Colonic mucosa (tissue), 4 donors: ENCODE data around the gene ASGR1. TPM values are rescaled to one million over a fixed set of nuclear protein-coding genes. Genes with fewer than 3 reads are reported as not detected.
"Not testable (repeated sequence)": the region's sequence is repeated elsewhere in the genome, so short reads cannot be mapped to it uniquely, and the experiment has no call there.

ENCODE experiments used
- DNase-seq: peaks from one replicate; pipeline ENCODE4 v3.0.0-alpha.2; 2020
- H3K27ac ChIP-seq: fragments of 200-600 bp; one replicate; pipeline ENCODE4 v1.8.0; 2021
- H3K27me3 ChIP-seq: fragments of 200-600 bp; one replicate; pipeline ENCODE4 v1.8.0; 2021
- H3K36me3 ChIP-seq: fragments of 200-600 bp; one replicate; pipeline ENCODE4 v1.8.0; 2021
- H3K4me1 ChIP-seq: fragments of 200-600 bp; one replicate; pipeline ENCODE4 v1.8.0; 2021; ENCODE audit warnings: mild to moderate bottlenecking
- H3K4me3 ChIP-seq: fragments of 200-600 bp; one replicate; pipeline ENCODE4 v1.8.0; 2021
- H3K9ac ChIP-seq, 2 donors: one replicate each; pipeline ENCODE4 v1.7.0; 2013; ENCODE audit warnings: control low read depth in 2 of 2, low read depth in 2 of 2, low read length in 2 of 2
- H3K9me3 ChIP-seq: fragments of 200-600 bp; one replicate; pipeline ENCODE4 v1.8.0; 2021
- intact Hi-C: fragments of 100-400 bp; cut with DNase I; formaldehyde crosslinking; loops from one replicate; pipeline ENCODE4 v1.14.1; 2022
- total RNA-seq, 2 donors: library from RNA; stranded (reverse); fragmentation: NEBNext Ultra II Directional in 1 of 2; extraction: Animal tissue kit (Norgen Biotek cat#: 25700) in 1 of 2; gene quantifications; one replicate each; pipeline ENCODE4 v1.2.1, GENCODE V29; 2021
- TF ChIP-seq, protein P1 (sequence below): fragments of 200-600 bp; IDR thresholded peaks from one replicate; pipeline ENCODE4 v1.8.0; 2022; ENCODE audit warnings: antibody characterized with exemption, mild to moderate bottlenecking
- donor health status: healthy.
- donor health status: DM: no; HTN: no; CAD: no.
- donor health status: DM: no; HTN: no; CAD: no.

Gene ASGR1
- total RNA-seq, 2 donors from 2014 or later = 0.47 to 1.1 TPM

DNA sequence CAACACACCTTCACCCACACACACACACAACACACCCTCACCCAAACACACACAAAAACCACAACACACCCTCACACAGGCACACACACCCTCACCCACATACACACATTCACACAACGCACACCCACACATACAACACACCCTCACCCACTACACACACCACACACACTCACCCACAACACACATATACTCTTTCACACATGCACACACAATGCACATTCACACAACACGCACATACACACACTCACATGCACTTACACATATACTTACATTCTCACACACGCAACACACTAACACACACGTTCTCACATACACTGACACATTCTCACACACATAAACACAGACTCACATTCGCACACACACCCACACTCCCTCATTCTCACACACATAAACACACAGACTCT, 3.8 kb downstream of the ASGR1 start:
- peaks cover 7% of the 10 kb centered on the region for H3K4me1 ChIP-seq
- no peak for DNase-seq
- H3K4me3 ChIP-seq = no peak overlapping the region
- no peak overlapping the region for H3K27ac ChIP-seq
- H3K27me3 ChIP-seq = no peaks in the 10 kb centered on the region
- TF ChIP-seq, protein P1, sequence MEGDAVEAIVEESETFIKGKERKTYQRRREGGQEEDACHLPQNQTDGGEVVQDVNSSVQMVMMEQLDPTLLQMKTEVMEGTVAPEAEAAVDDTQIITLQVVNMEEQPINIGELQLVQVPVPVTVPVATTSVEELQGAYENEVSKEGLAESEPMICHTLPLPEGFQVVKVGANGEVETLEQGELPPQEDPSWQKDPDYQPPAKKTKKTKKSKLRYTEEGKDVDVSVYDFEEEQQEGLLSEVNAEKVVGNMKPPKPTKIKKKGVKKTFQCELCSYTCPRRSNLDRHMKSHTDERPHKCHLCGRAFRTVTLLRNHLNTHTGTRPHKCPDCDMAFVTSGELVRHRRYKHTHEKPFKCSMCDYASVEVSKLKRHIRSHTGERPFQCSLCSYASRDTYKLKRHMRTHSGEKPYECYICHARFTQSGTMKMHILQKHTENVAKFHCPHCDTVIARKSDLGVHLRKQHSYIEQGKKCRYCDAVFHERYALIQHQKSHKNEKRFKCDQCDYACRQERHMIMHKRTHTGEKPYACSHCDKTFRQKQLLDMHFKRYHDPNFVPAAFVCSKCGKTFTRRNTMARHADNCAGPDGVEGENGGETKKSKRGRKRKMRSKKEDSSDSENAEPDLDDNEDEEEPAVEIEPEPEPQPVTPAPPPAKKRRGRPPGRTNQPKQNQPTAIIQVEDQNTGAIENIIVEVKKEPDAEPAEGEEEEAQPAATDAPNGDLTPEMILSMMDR = no peak
- H3K9me3 ChIP-seq = no peaks in the 10 kb centered on the region
- intact Hi-C loops = no loop called here
- no peak overlapping the region for H3K9ac ChIP-seq
- no peaks in the 10 kb centered on the region for H3K36me3 ChIP-seq

DNA sequence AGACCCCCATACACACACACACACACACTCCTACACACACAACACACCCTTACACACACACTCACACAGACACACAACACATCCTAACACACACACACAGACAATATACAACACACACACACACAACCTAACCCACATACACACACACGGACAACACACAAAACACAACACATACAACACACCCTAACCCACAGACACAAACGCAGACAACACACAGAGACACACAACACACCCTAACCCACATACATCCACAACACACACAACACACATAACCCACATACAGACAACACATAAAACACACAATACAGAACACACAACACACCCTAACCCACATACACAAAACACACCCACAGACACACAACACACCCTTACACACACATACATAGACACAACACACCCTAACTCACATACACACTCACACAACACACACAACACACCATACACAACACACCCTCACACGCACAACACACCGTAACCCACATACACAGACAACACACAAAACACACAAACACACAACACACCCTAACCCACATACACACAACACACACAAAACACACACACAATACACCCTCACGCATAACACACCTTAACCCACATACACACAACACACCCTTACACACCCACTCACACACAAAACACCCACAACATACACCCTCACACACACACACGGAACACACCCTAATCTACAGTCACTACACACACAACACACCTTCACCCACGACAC, 4.4 kb downstream of the ASGR1 start:
- TF ChIP-seq, protein P1 = no peak
- Histone ChIP-seq H3K4me3 (no peak overlapping the region), H3K27me3 (no peaks in the 10 kb centered on the region), H3K36me3 (no peaks in the 10 kb centered on the region), H3K4me1 (peaks cover 7% of the 10 kb centered on the region), H3K27ac (no peak overlapping the region), H3K9me3 (no peaks in the 10 kb centered on the region), H3K9ac (peak overlapping the region in 1 of 2 donors; percentile 26)
- intact Hi-C loops = no loop called here
- no peak for DNase-seq

DNA sequence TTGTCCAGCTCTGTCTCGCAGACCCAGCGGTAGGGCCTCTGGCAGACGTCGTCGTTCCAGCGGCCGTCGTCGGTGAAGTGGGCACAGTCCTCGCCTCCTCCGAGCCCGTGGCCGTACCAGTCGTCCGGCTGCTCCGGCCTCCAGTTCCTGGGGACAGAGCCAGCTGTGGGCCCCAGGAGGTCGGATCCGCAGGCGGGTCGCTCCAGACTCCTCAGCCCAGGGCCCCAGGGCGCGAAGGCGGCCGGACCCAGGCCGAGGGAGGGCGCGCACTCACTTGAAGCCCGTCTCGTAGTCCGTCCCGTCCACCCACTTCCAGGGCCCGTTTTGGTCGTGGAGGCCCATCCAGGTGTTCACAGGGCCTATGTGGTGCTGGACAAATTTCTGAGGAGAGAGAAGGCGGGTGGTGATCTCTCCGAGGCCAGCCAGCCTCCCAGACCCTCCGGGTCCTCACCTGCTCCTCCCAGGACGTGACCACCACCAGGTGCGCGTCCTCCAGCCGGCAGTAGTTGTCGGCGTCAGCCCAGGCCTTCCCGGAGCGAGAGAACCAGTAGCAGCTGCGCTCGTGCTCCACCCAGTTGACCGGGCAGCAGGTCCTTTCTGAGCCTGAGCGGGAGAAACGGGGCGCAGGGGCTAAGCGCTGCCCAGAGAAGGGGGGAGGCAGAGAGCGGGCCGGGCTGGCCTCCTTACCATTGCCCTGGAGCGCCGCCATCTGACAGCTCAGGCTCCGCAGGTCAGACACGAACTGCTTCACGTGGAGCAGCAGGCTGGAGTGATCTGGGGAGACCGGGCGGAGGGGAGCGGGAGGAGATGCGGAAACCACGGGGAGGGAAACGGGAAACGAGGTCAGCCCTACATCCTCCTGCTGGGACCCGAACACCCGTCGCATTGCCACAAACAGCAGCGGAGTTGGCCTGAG, 5.2 kb downstream of the ASGR1 start:
- no peak overlapping the region for H3K27ac ChIP-seq
- H3K4me3 ChIP-seq = peak overlapping the region; percentile 13
- intact Hi-C loops = no loop called here
- peaks cover 7% of the 10 kb centered on the region for H3K4me1 ChIP-seq
- H3K36me3 ChIP-seq = no peaks in the 10 kb centered on the region
- H3K27me3 ChIP-seq = no peaks in the 10 kb centered on the region
- DNase-seq = peak; percentile 57
- TF ChIP-seq, protein P1 = no peak
- peak overlapping the region in 1 of 2 donors; percentile 26 for H3K9ac ChIP-seq
- no peaks in the 10 kb centered on the region for H3K9me3 ChIP-seq

DNA sequence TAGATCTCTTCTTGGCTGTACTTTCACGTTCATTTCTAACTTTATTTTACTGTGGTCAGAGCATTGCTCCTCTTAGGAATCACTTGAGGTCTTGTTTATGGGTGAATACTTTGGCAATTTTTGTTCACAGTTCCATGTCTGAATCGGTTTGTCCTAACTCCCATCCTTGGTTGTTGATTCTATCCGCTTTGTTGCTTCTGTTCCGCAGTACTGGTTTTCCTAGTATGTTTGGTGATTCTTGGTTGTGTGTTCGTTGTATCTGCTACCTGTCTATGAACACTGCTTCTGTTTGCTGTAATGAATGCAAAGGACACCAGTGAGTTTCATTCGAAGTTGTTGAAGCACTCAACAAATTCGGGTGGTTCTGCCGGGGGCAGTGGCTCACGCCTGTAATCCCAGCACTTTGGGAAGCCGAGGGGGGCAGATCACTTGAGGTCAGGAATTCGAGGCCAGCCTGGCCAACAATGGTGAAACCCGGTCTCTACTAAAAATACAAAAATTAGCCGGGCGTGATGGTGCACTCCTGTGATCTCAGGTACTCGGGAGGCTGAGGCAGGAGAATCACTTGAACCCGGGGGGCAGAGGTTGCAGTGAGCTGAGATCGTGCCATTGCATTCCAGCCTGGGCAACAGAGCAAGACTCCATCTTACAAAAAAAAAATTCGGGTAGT, 6.5 kb downstream of the ASGR1 start:
- H3K36me3 ChIP-seq, H3K27ac ChIP-seq, H3K9ac ChIP-seq, H3K4me3 ChIP-seq, H3K9me3 ChIP-seq, H3K27me3 ChIP-seq, DNase-seq, H3K4me1 ChIP-seq, intact Hi-C loops: not testable (repeated sequence)

- H3K27me3 ChIP-seq, H3K9me3 ChIP-seq, H3K9ac ChIP-seq, H3K36me3 ChIP-seq, H3K27ac ChIP-seq, H3K4me3 ChIP-seq, DNase-seq, intact Hi-C loops, H3K4me1 ChIP-seq: not testable (repeated sequence)
Measured at GRCh38 chr17:7169565-7169908, 9.6 kb downstream of the ASGR1 start.

DNA sequence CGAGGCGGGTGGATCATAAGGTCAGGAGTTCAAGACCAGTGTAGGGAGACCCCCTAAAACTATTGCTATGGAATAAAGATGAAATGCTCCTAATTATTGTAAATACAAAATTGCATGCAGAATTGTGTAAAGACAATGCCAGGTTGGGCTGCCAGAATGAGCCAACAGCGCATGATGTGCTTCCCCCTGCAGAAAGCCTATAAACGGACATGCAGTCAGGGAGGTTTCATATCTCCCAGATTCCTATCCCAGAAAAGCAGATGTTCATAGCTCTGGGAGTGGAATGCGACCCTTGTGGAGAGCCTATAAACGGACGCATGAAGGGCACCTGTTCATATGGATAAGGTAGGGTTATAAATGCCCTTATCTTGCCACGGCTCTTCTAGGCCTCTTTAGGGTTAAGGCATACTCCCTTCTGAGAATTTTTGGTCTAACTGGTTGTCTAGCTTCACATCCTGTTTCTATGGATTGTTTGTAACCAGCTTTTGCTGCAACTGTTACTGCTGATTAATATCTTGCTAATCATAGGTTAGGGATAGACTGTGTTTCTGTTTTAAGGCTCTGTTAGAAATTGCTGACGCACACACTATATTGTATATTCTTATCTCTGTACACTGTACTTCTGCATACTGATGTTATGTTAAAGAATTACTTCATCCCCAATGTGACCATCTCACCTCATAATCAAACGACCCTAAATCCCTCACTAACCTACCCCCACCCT, 10.2 kb downstream of the ASGR1 start:
- H3K9me3 ChIP-seq, H3K4me3 ChIP-seq, H3K4me1 ChIP-seq, H3K9ac ChIP-seq, H3K27me3 ChIP-seq, intact Hi-C loops, H3K27ac ChIP-seq, H3K36me3 ChIP-seq, DNase-seq: not testable (repeated sequence)
